GM21360 (cell line): ENCODE measurements around the gene POLR2E.
"Not testable (repeated sequence)": the region's sequence is repeated elsewhere in the genome, so short reads cannot be mapped to it uniquely, and the experiment has no call there.

ENCODE experiments used
- ATAC-seq: cut with Tn5 transposase; IDR thresholded peaks from one replicate; pipeline ENCODE4 v1.9.1; 2021; ENCODE audit warnings: mild to moderate bottlenecking, moderate library complexity; ENCODE audit not compliant: unreplicated experiment

POLR2E gene

DNA sequence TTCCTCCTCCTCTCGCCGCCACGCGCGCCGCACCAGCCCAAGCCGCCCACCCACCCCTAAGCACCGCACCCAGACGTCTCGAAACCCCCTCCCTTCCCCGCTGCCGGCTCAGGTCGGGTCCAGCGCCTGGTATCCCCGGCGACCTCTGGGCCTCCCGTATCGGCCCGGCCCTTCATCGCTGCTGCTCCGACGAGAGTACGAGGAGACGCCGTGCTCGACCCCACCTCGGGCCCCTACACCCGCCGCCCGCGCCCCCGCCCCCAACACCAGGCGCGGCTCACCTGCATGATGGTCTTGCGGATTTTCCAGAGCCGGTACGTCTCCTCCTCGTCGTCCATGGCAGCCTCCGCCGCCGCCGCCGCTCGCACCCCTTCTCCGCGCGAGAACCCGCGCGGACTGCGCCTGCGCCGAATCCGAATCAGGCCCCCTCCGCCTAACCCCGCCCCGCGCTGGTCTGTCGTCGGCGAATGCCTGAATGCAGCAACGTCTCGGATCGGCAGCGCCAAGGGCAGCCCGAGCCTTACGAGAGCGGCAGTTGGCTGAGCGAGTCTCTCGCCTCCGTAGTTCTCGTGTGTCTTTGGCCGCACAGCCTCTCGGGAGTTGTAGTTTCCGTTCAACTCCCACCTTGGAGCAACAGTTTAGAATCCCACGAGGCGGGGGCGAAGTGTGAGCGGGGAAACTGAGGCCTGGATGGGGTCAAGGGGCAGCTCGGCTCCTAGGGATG, at the start of gene POLR2E:
Gene POLR2E (minus strand): TSS at position 398 of the 724 bp plus-strand sequence. CDS start 60 bp downstream, at position 338.
- peak; percentile 85 for ATAC-seq

DNA sequence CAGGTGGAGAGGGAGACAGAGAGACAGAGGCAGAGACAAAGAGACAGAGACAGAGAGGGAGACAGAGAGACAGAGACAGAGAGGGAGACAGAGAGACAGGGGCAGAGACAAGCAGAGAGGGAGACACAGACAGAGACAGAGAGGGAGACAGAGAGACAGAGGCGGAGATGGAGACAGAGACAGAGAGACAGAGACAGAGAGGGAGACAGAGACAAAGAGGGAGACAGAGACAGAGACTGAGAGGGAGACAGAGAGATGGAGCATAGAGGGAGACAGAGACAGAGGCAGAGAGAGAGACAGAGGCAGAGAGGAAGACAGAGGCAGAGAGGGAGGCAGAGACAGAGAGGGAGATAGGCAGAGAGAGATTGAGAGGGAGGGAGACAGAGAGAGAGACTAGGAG, 49.6 kb upstream of the POLR2E start:
- no peak for ATAC-seq

DNA sequence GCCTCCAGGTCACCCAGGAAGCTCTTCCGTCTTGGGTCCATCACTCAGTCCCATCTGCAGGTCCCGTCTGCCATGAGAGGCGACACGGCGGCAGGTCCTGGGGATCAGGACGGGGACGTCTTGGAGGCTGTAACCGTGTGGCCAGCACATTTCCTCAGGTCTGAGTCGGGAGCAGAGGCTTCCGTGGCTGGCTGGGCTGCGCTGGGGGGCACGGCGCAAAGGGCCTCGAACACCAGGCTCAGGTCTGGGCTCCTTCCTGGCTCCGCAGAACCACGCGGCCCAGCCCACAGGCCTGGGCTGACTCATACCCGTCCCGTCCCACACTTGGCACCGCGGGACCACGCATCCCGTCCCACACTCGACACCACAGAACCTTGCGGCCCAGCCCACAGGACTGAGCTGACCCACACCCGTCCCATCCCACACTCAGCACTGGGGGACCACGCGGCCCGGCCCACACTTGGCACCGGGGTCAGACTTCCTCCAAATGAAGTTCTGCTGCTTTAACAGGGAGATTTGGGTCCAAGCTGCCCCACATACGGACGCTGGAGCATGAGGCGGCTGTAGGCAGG, 48.7 kb upstream of the POLR2E start:
- no peak for ATAC-seq

DNA sequence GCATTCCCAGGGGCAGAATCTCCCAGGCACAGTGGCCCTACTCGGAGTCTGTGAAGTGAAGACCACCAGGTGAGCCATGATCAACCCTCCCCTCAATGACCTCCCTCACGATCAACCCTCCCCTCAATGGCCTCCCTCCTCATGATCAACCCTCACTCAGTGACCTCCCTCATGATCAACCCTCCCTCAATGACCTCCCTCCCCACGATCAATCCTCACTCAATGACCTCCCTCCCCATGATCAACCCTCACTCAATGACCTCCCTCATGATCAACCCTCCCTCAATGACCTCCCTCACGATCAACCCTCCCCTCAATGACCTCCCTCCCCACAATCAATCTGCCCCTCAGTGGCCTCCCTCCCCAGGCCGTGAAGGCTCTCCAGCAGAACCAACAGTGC, 46.8 kb upstream of the POLR2E start:
- no peak for ATAC-seq

DNA sequence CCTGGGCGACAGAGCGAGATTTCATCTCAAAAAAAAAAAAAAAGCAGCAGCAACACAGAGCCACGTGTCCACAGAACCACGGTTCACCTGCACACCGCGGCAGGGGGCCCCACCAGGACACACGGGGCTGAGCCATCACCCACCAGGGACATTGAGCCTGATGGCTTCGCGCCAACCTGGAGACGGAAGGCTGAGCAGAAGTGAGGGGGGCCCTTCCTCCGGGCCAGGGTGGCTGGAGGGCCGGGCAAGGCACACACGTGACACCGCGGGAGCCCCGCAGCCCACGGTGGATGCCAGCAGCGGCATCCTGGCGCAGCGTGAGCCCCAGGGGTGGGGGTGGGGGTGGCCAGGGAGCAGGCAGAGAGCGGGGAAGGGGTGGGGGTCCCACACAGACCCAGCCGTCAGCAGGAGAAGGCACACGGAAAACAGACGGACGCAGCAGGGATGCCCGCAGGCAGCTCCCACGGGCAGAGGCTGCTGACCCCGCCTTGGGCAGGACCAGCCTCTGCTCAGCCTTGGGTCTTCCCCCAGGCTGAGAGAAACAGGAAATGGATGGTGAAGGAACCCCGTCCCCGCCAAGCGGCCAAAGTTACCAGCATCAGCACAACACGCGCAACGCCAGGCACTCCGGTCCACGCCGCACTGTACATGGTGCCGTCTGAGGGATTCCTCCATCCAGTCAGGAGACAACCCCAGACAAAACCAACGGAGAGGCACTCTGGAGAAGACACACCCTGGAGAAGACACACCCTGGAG, 45.3 kb upstream of the POLR2E start:
- no peak for ATAC-seq

DNA sequence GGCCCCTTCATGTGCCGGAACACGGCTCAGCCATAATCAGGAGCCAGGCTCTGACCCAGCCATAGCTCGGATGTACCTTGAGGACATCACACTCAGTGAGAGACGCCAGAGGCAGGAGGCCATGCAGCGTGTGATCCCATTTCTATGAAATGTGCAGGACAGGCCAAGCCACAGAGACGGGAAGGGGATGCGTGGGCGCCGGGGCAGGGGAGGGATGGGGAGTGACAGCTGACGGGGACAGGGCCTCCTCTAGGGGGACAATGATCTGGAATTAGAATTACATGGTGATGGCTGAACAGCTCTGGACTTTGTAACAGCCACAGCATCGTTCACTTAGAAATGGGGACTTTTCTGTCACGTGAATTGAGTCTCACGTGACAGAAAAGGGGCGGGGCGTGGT, 44.0 kb upstream of the POLR2E start:
- ATAC-seq: no peak

DNA sequence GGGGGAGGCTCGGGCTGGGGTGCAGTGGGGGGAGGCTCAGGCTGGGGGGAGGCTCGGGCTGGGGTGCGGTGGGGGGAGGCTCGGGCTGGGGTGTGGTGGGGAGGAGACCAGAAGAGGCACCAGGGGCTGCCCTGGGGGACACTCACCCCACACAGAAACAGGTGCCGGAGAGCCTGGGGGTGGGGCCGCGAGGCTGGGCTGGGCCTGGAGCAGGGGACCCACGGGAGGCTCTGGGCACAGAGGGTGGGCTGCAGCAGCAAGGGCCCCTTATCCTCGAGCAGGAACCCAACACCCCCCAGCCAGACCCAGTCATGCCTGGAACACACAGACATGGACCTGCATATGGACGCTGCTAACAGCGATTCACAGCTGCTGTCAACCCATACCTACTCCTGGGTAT, 42.9 kb upstream of the POLR2E start:
- ATAC-seq: no peak

DNA sequence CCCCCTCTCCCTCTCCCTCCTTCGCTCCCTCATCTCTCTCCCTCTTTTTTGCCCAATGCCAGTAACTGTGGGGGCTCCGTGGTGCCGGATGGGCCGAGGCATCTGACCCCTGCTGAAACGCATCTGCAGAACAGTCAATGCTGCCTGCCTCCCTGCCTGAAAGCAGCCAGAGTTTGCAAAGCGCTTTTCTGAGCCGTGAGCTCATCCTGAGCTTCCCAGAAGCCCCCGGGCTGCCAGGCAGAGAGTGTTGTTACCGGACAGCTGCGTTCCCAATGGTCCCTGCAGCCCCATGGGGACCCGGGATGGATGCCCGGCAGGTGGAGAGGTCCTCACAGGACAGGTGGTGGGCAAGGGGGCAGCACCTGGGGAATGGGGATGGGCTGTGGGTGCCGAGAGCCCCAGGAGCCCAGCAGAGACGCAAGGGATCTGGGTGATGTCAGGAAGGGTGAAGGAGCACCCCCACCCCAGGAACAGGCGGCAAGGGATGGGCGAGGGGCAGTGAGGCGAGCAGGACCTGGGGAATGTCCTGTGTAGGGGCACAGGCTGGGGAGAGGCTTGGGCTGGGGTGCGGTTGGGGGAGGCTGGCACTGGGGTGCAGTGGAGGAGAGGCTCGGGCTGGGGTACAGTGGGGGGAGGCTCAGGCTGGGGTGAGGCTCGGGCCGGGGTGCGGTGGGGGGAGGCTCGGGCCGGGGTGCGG, 41.6 kb upstream of the POLR2E start:
- no peak for ATAC-seq

DNA sequence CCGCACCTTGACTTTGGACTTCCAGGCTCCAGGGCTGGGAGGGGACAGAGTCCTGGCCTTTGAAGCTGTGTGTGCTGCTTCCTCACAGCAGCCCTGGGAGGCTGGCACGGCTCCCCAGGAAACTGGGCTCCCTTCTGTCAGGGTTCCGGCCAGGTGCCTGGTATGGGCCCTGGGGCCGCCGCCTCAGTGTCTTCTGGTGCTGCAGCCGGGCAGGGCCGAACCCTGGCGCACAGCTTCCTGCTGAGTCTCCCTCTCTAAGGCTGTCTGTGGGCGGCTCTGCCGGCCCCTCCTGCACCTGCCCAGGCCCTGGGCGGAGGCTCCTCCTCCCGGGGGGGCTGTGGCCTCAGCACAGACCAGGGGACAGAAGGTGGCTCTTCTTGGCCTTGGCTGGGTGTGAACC, 41.0 kb upstream of the POLR2E start:
- ATAC-seq: no peak

DNA sequence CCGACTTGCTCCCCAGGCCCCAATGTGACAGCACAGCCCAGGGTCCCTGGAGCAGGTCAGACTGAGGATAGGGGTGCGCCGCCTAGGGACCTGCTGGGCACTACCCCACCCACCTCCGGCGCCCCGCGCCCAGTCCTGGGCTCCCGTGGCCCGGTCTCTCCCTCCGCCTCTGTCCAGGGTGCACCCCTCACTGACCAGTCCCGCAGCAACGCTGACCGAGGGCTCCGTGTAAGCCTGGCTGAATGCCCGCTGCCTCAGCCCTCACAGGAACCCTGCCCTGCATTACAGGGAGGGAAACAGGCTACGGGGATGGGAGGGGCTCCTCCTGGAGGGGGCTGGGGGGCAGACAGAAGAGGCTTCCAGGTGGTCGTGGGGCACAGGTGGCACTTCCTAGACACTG, 40.3 kb upstream of the POLR2E start:
- no peak for ATAC-seq

DNA sequence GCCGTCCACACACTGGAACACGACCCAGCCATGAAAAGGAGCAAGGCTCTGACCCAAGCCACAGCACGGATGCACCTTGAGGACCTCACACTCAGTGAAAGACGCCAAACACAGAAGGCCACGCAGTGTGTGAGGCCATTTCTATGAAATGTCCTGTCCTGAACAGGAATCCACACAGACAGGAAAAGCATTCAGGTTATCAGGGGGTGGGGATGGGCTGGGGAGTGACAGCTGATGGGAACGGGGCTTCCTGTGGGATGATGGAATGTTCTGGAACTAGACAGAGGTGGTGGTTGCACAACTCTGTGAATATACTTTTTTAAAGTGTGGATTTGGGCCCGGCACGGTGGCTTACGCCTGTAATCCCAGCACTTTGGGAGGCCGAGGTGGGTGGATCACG, 39.3 kb upstream of the POLR2E start:
- ATAC-seq: no peak

DNA sequence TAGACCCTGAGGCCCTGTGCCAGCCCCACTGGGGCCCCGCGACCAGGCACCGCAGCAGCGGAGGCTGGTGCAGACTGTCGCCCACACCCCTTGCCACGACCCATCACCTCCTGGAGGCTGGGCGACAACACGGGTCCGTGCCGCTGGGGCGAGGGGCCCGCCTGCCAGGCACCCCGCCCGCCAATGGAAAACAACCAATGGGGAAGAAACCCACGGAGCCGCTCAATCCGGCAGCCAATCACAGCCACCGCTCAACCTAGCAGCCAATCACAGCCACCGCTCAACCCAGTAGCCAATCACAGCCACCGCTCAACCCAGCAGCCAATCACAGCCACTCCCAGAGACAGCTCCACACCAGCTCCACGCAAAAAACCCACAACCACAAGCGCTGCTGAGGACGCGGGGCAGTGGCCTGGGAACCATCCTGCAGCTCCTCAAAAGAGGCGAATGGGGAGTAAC, 38.3 kb upstream of the POLR2E start:
- peak; percentile 37 for ATAC-seq

DNA sequence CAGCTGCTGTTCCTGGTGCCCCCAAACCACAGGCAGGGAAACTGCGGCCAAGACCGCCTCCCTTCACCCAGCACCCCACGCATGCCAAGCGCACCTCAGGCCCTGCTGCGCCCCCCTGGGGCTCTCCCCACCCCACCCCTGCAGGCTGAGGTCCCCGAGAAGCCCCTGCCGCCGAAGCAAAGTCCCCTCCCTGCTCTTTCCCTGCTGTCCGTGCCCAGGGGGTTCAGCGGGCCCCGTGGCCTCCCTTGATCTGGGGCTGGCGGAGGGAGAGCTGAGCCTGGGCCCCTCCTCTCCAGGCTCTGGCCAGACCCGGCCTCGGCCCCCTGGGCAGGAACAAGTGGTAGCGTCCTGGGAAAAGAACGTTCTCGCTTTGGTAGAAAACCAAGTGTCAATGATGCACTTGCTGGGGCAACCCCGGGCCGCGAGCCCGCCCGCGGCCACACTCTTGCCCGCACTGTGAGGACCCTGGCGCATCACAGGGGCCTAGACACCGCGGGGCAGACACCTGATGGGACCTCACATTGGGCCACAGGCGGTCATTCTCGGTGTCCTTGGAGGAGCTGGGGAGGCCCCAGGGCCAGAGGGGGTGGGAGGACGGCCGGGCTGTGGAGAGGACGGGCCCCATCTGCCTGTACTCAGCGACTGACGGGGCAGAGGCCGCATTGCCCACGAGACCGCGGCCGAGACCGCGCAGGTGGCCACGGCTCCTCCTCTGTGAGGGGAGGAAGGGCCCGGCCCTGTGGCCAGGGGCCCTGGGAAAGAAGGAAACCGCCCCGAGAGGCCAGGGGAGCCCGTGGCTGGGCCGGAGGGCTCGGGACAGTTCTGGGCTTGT, 37.6 kb upstream of the POLR2E start:
- ATAC-seq: no peak

DNA sequence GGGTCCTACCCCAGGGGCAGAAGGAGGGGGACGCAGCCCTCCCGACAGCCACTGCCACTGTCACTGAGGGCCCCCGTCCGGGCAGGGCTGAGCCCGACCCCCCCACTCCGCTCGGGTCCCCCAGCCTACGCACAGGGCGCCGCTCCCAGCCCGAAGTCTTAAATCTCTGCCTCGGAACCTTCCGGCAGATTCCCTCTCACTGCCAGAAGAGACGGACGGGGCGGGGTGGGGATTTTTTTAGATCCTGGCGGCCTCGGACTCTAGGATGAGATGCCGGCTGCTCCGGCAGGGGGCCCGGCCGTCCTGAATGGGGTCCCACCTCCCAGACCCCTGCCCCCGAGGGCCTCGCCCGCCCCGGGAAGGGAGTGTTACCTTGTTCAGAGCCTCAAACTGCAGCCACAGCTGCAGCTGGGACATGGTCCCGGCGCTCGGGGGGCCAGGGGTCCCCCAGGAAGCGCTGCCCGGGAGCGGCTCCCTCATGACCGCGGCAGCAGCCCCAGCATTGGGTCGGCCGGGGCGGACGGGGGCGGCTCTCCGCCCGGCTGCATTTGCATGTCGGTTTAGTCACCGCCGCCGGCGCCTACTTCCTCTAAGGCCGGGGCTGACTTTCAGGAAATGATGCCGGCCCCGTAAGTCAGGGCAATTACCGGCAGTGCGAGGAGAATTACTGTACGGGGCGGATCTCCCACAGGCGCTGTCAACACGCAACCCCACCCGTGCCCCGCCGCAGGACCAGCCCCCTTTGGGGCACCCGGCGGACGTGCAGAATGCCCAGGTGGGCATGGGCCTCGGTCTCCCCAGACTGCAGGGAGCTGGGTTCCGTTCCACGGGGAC, 36.8 kb upstream of the POLR2E start:
- no peak for ATAC-seq

DNA sequence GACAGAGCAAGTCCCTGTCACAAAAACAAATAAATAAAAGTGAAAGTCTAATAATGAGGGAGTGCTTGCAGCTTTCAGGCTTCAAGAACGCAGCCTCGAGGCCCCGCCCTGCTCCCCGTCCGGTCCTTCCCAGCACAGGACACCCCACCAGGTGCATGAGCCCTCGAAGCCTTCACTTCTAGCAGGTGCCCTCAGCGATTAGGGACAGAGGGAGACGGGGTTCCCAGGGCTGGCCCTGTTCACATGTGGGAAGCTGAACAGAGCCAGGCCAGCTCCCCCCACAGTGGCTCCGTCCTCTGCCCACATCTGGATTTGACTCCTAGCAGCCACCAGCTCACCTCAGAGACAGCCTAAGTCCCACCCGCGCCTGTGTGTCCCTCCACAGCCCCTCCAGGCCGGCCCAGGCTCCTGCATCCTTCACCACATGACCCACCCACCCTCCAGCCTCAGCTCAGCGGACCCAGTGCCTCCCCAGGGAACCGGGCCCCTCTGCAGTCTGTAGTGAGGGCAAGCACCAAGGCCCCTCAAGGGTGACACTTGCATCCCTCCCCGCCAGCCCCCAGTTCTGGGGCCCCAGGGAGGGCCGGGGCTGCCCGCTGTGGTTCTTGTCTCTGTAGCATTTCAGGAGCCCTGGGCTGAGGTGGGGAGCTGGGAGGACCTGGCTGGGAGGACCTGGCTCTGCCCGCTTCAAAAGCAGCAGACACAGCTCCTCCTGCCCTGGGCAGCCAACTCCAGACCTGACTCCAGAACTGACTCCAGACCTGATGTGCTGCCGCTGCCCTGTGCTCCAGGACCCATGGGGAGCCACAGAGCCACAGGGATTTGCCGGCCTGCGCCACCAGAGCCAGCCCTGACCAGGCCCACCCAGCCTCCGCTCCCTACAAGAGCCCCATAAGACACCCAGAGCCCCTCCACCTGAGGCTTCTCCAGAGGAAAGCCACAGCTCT, 35.9 kb upstream of the POLR2E start:
- no peak for ATAC-seq

DNA sequence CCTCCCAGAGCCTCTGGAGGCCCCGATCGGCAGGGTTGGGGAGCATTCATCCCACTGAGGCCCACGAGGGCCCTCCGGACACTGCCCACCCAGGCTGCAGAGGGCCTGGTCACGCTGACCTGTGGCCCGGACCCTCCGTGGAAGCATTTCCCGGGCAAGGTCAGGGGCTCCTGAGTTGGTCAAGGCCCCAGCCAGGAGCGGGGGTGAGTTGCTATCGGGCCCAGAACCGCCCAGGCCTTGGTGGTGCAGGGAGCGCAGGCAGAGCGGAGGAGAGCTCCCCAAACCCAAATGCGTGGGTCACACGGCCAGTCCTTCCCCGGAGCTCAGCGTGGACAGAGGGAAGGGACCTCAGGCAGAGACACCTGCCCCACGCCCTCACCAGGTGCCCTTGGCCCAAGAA, 34.4 kb upstream of the POLR2E start:
- ATAC-seq: no peak

DNA sequence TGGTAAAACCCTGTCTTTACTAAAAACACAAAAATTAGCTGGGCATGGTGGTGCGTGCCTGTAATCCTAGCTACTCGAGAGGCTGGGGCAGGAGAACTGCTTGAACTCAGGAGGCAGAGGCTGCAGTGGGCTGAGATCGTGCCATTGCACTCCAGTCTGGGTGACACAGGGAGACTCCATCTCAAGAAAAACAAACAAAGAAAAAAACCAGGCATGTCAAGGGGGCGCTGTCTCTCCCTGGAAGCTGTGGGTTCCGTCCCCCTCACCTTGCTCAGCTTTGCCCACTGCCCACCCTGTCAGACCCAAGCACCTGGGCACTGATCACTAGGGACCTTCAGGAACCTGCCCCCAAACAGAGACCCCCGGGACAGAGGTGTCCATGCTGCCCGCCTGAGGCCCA, 33.9 kb upstream of the POLR2E start:
- not testable (repeated sequence) for ATAC-seq

DNA sequence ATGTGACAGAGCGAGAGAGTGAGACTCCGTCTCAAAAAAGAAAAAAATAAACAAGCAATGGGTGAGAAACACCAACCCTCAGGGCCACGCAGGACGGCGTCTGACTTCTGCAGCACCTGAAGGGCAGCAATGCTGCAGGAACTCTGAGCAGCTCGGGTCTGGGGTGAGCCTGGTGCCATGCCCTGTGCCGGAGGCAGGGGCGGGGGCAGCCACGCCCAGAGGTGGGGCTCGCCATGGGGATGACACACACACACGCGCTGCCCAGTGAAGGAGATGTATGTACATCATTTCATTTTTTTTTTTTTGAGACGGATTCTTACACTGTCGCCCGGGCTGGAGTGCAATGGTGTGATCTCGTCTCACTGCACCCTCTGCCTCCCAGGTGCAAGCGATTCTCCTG, 32.9 kb upstream of the POLR2E start:
- ATAC-seq: no peak
